T-helper 2 cell treated with Interferon-gamma antibody and Interleukin-4, amounts not matched to agents 5 μg/mL and 100 μg/mL, for 36 hours (primary cell): ENCODE measurements around the gene TTC39C.

Source experiments
- DNase-seq: peaks from one replicate; pipeline ENCODE4 v3.0.0; 2021; ENCODE audit warnings: low spot score
- H3K27ac Mint-ChIP-seq: one replicate; pipeline ENCODE4 v1.8.0; 2021; ENCODE audit warnings: mild to moderate bottlenecking, mixed read lengths
- H3K27me3 Mint-ChIP-seq: one replicate; pipeline ENCODE4 v1.8.0; 2021; ENCODE audit warnings: low read depth, mixed read lengths
- H3K36me3 Mint-ChIP-seq: one replicate; pipeline ENCODE4 v1.8.0; 2021; ENCODE audit warnings: low read depth, mixed read lengths
- H3K4me1 Mint-ChIP-seq: one replicate; pipeline ENCODE4 v1.8.0; 2021; ENCODE audit warnings: low read depth, mixed read lengths
- H3K4me3 Mint-ChIP-seq: one replicate; pipeline ENCODE4 v1.8.0; 2022; ENCODE audit warnings: mild to moderate bottlenecking, moderate library complexity, mixed read lengths
- H3K9me3 Mint-ChIP-seq: one replicate; pipeline ENCODE4 v1.8.0; 2021; ENCODE audit warnings: mixed read lengths

TTC39C gene

DNA sequence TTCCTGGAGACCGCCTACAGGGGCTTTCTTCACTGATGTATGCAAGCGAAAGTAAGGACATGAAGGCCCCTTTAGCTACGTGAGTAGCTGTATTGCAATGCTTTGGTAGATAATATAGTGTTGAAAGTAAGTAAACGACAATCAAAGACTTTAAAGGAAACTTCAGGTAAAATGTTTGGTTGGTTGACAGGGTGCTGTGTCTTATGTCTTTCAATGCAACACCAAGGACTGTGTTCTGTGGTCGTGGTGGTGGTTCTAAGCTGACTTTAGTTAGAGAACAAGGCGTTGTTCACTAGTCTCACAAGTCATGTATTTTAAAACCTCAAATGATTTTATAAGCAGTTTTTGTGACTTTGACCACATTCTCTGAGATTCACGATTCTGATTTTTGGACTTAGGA, 66.3 kb downstream of the TTC39C start:
- peaks cover 45% of the 10 kb centered on the region for H3K4me1 Mint-ChIP-seq
- DNase-seq, result no peak
- no peaks in the 10 kb centered on the region for H3K27me3 Mint-ChIP-seq
- no peak overlapping the region for H3K27ac Mint-ChIP-seq
- no peaks in the 10 kb centered on the region for H3K9me3 Mint-ChIP-seq
- no peak overlapping the region for H3K4me3 Mint-ChIP-seq
- peaks cover 56% of the 10 kb centered on the region for H3K36me3 Mint-ChIP-seq

DNA sequence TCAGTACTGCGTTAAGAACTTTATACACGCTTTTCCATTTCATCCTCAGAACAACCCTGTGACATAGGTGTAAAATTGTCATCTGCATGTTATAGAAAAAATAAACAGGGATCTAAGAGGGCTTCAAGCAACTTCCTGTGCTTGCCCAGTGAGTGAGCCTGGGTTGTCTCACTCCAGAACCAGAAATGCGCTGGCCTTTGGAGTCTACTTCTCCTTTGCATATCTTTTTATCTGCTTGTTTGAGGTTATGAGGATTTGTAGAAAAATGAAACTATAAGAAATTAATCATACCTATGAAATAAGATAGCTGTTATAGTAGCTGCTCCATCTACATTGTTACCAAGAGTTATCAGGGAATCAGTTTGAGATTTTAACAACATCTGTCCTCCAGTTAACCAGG, 69.0 kb downstream of the TTC39C start:
- Mint-ChIP-seq H3K36me3 (peaks cover 56% of the 10 kb centered on the region), H3K27me3 (no peaks in the 10 kb centered on the region), H3K27ac (no peak overlapping the region), H3K4me1 (peaks cover 32% of the 10 kb centered on the region), H3K9me3 (no peaks in the 10 kb centered on the region), H3K4me3 (no peak overlapping the region)
- DNase-seq, result no peak

DNA sequence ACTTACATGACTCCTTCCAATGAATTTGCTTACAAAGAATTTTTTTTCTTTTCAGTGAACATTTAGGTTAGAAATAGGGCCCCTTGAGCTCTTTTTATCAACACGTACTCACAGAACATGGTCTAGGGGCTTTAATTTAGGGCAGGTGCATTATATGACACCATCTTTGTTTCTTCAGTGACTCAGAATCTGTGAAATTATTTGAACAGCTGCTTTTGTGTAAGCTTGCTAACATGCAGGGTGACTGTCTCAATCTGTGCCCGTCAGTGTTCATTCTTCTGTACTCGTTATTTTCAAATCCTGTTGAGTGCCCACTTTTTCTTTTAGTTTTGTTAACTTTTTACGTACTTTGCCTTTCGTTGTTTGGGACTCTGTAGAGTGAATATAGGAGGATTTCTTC, 71.5 kb downstream of the TTC39C start:
- Mint-ChIP-seq H3K36me3 (peaks cover 51% of the 10 kb centered on the region), H3K4me3 (no peak overlapping the region), H3K9me3 (no peaks in the 10 kb centered on the region), H3K27me3 (no peaks in the 10 kb centered on the region), H3K27ac (no peak overlapping the region), H3K4me1 (peaks cover 19% of the 10 kb centered on the region)
- no peak for DNase-seq

DNA sequence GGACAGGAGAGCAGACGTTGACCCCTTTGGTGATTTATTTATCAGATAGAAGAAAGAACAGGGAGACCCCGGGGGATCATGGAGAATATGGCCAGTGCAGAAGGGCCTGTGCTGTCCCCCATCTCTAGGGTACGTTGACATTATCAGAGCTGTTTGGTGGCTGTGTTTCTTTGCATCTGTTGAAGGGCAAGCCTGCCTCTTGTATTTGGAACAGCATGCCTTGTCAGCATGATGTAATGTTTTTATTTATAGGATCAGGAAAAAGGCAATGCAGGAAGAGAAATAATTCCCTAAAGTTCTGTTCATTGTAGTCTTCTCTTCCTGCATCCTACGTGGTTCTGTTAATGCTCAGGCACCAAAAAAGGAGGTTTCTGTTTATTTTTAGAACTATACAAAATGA, 74.5 kb downstream of the TTC39C start:
- DNase-seq, result no peak
- H3K27me3 Mint-ChIP-seq, result no peaks in the 10 kb centered on the region
- H3K9me3 Mint-ChIP-seq, result no peaks in the 10 kb centered on the region
- no peak overlapping the region for H3K27ac Mint-ChIP-seq
- H3K36me3 Mint-ChIP-seq, result peaks cover 49% of the 10 kb centered on the region
- H3K4me3 Mint-ChIP-seq, result no peak overlapping the region
- peaks cover 6% of the 10 kb centered on the region for H3K4me1 Mint-ChIP-seq

DNA sequence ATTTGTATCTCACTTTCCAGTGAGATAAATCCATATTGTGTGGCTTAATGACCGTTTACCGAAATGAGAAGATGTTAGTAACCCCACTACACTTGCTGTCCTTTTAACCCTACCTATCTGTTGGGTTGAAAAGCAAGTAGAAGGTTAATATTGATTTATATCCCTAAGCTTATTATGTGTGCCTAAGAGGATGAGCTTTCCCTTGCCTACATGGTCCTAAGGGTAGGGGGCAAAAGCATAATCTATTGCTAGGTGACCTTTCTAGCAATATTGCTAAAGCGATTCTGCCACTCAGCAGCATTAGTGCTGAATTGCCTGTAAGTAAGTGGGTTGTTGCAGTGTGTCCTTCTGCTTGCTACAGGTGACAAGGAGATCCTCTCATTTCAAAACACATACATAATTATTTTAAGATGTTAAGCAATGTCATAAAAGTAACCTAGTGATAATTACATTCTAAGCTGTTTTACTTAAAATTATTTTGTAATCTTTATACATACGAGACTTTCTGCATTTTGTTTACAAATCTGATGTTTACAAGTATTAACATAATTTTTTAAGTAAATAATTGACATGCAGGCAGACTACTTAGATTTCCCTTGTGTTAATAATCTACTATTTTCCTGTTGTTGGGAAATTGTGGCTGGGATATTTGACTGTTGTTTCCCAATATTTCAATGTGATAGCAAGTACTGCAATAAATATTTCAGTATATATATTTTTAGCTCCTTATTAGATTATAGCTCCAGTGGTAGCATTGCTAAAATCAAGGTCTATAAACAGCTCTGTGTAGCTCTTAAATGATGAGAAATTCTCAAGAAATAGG, 75.2 kb downstream of the TTC39C start:
- peaks cover 51% of the 10 kb centered on the region for H3K36me3 Mint-ChIP-seq
- no peaks in the 10 kb centered on the region for H3K27me3 Mint-ChIP-seq
- H3K4me3 Mint-ChIP-seq, result no peak overlapping the region
- no peaks in the 10 kb centered on the region for H3K9me3 Mint-ChIP-seq
- no peak for DNase-seq
- no peak overlapping the region for H3K27ac Mint-ChIP-seq
- peaks cover 11% of the 10 kb centered on the region for H3K4me1 Mint-ChIP-seq

DNA sequence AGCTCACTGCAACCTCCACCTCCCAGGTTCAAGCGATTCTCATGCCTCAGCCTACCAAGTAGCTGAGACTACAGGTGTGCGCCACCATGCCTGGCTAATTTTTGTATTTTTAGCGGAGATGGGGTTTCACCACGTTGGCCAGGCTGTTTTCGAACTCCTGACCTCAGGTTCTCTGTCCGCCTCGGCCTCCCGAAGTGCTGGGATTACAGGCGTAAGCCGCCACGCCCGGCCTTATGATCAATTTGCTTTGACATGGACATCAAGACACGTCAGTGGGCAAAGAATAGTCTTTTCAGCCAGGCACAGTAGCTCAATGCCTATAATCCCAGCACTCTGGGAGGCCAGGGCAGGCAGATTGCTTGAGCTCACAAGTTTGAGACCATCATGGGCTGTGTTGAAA, 76.3 kb downstream of the TTC39C start:
- Mint-ChIP-seq H3K4me1 (peaks cover 16% of the 10 kb centered on the region), H3K27me3 (no peaks in the 10 kb centered on the region), H3K4me3 (no peak overlapping the region), H3K9me3 (no peaks in the 10 kb centered on the region), H3K27ac (no peak overlapping the region), H3K36me3 (peaks cover 50% of the 10 kb centered on the region)
- no peak for DNase-seq

DNA sequence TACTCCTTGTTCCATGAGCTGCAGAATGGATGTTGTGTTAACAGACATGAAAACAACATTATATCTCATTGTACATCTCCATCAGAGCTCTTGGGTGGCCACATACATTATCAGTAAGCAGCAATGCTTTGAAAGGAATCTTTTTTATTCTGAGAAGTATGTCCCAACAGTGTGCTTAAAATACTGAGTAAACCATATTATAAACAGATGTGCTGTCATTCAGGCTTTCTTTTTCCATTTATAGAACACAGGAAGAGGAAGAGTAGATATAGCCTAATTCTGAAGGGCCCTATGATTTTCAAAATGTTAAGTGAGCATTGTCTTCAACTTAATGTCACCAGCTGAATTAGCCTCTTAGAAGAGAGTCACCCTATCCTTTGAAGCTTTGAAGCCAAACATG, 80.0 kb downstream of the TTC39C start:
- peaks cover 40% of the 10 kb centered on the region for H3K36me3 Mint-ChIP-seq
- no peak overlapping the region for H3K27ac Mint-ChIP-seq
- H3K4me1 Mint-ChIP-seq, result peaks cover 13% of the 10 kb centered on the region
- no peak for DNase-seq
- no peak overlapping the region for H3K4me3 Mint-ChIP-seq
- H3K27me3 Mint-ChIP-seq, result no peaks in the 10 kb centered on the region
- no peaks in the 10 kb centered on the region for H3K9me3 Mint-ChIP-seq

DNA sequence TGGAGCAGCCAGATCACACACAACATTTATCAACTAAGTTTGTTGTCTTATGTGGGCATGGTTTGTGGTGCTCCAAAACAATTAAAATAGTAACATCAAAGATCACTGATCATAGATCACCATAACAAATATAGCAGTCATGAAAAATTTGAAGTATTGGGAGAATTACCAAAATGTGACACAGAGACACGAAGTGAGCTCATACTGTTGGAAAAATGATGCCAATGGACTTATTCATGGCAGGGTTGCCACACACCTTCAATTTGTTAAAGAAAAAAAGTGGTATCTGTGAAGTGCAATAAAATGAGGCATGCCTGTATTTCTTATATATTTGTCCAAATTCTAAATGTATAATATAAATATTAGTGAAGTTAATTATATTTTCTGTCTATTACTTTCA, 81.4 kb downstream of the TTC39C start:
- no peaks in the 10 kb centered on the region for H3K9me3 Mint-ChIP-seq
- no peak for DNase-seq
- no peak overlapping the region for H3K4me3 Mint-ChIP-seq
- no peak overlapping the region for H3K27ac Mint-ChIP-seq
- peaks cover 39% of the 10 kb centered on the region for H3K36me3 Mint-ChIP-seq
- peaks cover 13% of the 10 kb centered on the region for H3K4me1 Mint-ChIP-seq
- no peaks in the 10 kb centered on the region for H3K27me3 Mint-ChIP-seq

DNA sequence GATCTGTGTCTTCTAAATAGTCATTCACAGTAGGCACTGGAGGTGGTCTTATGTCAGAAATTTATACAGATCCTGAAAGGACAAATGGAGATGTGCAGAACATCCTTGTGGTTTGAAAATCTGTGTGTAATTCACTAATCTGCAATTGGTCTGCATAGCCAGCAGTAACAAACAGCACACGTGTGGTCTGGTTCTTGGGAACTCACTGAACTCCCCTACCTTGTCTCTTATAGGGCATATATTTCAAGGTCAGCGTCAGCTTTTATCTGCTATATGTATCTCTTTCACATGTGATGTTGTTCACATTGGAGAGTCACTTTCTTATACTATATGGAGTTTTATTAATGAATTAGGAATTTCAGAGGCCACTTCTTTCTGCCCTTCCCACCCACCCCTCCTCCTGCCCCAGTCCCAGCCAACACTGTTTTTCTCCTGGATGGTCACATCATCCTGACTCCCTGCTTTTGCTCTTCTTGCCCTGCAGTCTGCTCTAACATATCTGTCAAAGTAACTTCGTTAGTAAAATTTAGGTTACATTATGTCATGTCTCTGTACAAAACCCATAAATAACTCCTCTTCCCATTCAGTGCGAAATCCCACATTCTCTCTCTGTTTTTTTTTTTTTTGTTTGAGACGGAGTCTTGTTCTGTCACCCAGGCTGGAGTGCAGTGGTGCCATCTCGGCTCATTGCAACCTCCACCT, 88.9 kb downstream of the TTC39C start:
- H3K27me3 Mint-ChIP-seq, result no peaks in the 10 kb centered on the region
- peaks cover 21% of the 10 kb centered on the region for H3K36me3 Mint-ChIP-seq
- no peak for DNase-seq

DNA sequence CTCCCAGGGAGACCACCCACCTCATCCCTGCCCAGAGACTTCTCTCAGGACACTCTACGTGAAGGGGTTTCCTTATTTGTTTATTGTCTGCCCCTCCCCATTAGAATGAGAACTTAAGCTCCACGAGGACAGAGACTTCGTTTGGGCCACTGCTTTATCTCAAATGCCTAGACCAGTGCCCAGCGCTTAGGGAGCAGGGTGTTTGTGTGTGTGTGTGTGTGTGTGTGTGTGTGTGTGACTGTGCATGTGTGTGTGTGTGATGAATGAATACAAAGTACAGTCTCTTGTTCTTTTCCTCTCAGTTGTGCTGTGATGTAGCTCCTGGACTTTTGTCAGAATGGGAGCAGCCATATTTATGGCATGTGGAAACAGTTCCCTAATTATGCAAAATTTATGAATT, 89.9 kb downstream of the TTC39C start:
- no peaks in the 10 kb centered on the region for H3K9me3 Mint-ChIP-seq
- DNase-seq, result no peak
- peaks cover 21% of the 10 kb centered on the region for H3K36me3 Mint-ChIP-seq
- H3K4me3 Mint-ChIP-seq, result no peak overlapping the region
- H3K27me3 Mint-ChIP-seq, result no peaks in the 10 kb centered on the region
- H3K4me1 Mint-ChIP-seq, result no peaks in the 10 kb centered on the region
- H3K27ac Mint-ChIP-seq, result no peak overlapping the region

More for the DNA sequence above, 88.9 kb downstream of the TTC39C start:
- H3K4me3 Mint-ChIP-seq, result no peak overlapping the region
- no peaks in the 10 kb centered on the region for H3K9me3 Mint-ChIP-seq
- H3K27ac Mint-ChIP-seq, result no peak overlapping the region
- H3K4me1 Mint-ChIP-seq, result no peaks in the 10 kb centered on the region

DNA sequence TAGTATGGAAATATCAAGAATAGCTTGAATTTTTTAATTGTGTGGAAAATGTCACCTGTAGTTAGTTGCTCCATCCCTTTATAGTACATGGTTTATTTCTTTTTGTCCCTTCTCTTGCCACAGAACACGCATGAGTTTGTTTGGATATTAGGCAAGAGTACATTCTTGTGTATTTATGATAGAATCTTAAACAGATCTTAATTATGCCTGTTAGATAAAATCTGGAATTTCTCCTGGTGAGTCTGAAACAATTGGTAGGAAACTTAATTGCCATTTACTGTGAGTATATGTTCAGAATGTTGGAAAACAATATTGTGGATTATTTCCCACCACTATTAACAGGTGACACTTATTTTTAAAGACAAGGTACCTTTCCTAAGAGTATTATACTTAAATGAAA, 94.1 kb downstream of the TTC39C start:
- DNase-seq, result no peak
- Mint-ChIP-seq H3K27me3 (no peaks in the 10 kb centered on the region), H3K4me1 (no peaks in the 10 kb centered on the region), H3K36me3 (peaks cover 15% of the 10 kb centered on the region), H3K9me3 (no peaks in the 10 kb centered on the region), H3K4me3 (no peak overlapping the region), H3K27ac (no peak overlapping the region)

DNA sequence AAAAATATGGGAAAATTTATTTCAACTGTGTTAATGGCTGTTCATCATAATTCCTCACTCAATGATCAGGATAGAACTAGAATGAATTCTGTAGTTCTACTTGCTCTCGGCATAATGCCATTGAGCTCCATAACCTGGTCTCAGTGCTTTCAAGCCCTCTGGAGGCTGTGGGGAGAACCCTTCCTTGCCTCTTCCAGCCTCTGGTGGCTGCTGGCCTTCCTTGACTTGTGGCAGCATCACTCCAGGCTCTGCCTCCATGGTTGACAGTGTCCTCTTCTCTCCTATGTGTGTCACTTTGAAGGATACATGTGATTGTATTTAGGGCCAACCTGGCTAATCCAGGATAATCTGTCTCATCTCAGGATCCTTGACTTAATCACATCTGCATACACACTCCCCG, 97.4 kb downstream of the TTC39C start:
- Mint-ChIP-seq H3K36me3 (peaks cover 34% of the 10 kb centered on the region), H3K4me3 (no peak overlapping the region), H3K4me1 (peaks cover 12% of the 10 kb centered on the region), H3K27me3 (no peaks in the 10 kb centered on the region), H3K27ac (no peak overlapping the region), H3K9me3 (no peaks in the 10 kb centered on the region)
- no peak for DNase-seq

DNA sequence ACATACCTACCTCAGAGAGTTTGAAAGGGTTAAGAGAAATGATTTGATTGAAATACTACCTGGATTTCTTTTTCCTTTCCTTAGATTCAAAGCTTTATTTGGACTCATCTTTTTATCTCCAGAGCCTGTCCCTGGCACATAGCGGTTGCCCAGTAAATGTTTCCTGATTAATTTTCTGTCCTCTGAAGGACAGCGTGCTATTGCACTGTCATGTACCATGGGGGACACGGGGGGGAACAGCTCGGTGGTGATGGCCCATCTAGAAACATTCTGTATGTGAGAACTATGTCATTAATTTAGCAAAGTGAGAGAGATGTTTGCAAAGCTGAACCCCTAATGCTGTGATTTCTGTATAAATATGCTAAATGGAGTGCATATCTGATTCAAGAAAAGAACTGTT, 97.9 kb downstream of the TTC39C start:
- H3K27ac Mint-ChIP-seq, result no peak overlapping the region
- no peak overlapping the region for H3K4me3 Mint-ChIP-seq
- H3K9me3 Mint-ChIP-seq, result no peaks in the 10 kb centered on the region
- peaks cover 31% of the 10 kb centered on the region for H3K36me3 Mint-ChIP-seq
- no peak for DNase-seq
- no peaks in the 10 kb centered on the region for H3K27me3 Mint-ChIP-seq
- H3K4me1 Mint-ChIP-seq, result peaks cover 12% of the 10 kb centered on the region

DNA sequence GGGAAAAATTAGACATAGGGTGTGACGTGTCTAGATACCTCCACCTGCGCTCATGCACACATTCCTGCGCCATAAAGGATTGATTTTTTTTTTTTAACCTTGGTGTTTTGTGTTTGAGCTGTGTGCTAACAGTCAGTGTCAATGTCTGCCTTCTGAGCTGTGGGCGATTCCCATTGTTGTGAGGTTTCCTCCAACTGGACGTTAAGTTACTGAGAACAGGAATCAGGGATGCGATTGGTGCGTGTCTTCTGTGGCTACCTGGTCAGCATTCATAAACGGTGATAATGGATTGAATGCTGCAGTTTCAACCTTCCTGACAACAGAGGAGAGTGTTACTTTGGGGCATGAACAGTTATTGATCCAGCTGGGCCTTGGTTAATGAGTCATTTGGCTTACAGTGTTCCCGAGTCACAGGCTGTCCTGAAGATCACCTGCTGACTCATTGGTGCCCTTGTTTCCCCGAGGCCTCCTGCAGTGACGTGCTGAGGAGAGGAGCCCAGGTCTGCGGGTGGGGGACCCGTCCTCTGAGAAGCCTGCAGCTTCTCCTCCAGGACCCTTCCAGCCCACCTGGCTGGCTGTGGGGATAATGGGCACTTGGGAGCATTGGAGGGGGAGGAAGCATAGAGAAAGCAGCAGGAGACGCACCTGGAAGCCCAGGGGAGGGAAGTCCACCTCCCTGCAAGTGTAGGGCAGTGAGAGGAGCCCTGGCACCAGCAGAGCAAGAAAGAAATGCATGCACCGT, 98.5 kb downstream of the TTC39C start:
- H3K4me1 Mint-ChIP-seq, result peaks cover 12% of the 10 kb centered on the region
- H3K27me3 Mint-ChIP-seq, result no peaks in the 10 kb centered on the region
- no peaks in the 10 kb centered on the region for H3K9me3 Mint-ChIP-seq
- no peak for DNase-seq
- no peak overlapping the region for H3K4me3 Mint-ChIP-seq
- no peak overlapping the region for H3K27ac Mint-ChIP-seq
- peaks cover 32% of the 10 kb centered on the region for H3K36me3 Mint-ChIP-seq
